Osteoblast (primary cell): ENCODE data around the gene CEP164. TPM values are rescaled to one million over a fixed set of nuclear protein-coding genes. Genes with fewer than 3 reads are reported as not detected.
A peak's percentile ranks its signal among the peaks of the same experiment; 100 is the strongest.

Experiments
- DNase-seq: peaks from one replicate; pipeline ENCODE4 v3.0.0; 2011; ENCODE audit warnings: low spot score, mixed read lengths; ENCODE audit not compliant: insufficient read length; ENCODE audit errors: missing footprints
- H2AFZ ChIP-seq: 2 replicates; pipeline ENCODE4 v1.6.0; 2011; ENCODE audit warnings: mild to moderate bottlenecking, low read length
- H3K27ac ChIP-seq: 2 replicates; pipeline ENCODE4 v1.5.1; 2011; ENCODE audit warnings: mild to moderate bottlenecking, low read depth, low read length, moderate library complexity
- H3K27me3 ChIP-seq: 2 replicates; pipeline ENCODE4 v1.6.0; 2012; ENCODE audit warnings: mild to moderate bottlenecking, control low read depth, inconsistent platforms, low read length, moderate library complexity; ENCODE audit not compliant: insufficient read depth
- H3K36me3 ChIP-seq: 2 replicates; pipeline ENCODE4 v1.5.1; 2011; ENCODE audit warnings: mild to moderate bottlenecking, low read length, control low read depth, moderate library complexity; ENCODE audit not compliant: insufficient read depth
- H3K4me1 ChIP-seq: 2 replicates; pipeline ENCODE4 v1.5.1; 2011; ENCODE audit warnings: mild to moderate bottlenecking, low read length, control low read depth, moderate library complexity; ENCODE audit not compliant: insufficient read depth
- H3K4me2 ChIP-seq: 2 replicates; pipeline ENCODE4 v1.6.0; 2011; ENCODE audit warnings: mild to moderate bottlenecking, low read length; ENCODE audit not compliant: insufficient read depth
- H3K4me3 ChIP-seq: fragments of 200-600 bp; sonication (generic); 3 replicates; pipeline ENCODE4 v1.5.1; 2012; ENCODE audit warnings: mild to moderate bottlenecking, low read length, inconsistent platforms; ENCODE audit not compliant: insufficient read depth
- H3K79me2 ChIP-seq: 2 replicates; pipeline ENCODE4 v1.6.0; 2012; ENCODE audit warnings: mild to moderate bottlenecking, low read length, control low read depth, inconsistent platforms; ENCODE audit not compliant: insufficient read depth
- H3K9me3 ChIP-seq: 2 replicates; pipeline ENCODE4 v1.5.1; 2011; ENCODE audit warnings: low read depth, low read length, control low read depth
- H4K20me1 ChIP-seq: 2 replicates; pipeline ENCODE4 v1.6.0; 2012; ENCODE audit warnings: mild to moderate bottlenecking, low read length, control low read depth; ENCODE audit not compliant: insufficient read depth
- total RNA-seq: library from RNA; depleted of rRNA; stranded (reverse); fragments of >200 nt; gene quantifications from 2 replicates; pipeline ENCODE4 v1.2.3, GENCODE V29; 2012
- TF ChIP-seq, protein P1 (sequence below): IDR thresholded peaks from 2 replicates; pipeline ENCODE4 v1.5.1; 2011; ENCODE audit warnings: mild to moderate bottlenecking, low read depth, low read length, moderate library complexity; ENCODE audit errors: extremely low read depth

The CEP164 gene
- total RNA-seq, 1 donor: 38.0 TPM

DNA sequence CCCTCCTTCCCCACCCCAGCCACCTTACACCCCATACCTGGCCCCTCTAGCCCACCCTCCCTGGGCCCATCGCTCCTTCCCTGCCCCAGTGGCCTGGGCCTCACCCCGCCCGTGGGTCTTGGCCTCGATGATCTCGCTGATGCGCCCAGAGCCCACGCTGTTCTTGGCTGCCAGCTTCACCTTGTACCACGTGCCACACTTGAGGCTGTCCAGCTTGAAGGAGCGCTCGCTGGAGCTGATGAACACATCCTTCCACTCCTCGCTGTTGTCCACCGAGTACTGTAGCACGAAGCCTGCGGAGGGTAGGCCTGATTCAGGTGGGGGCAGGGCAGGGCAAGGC is 110.1 kb downstream of the CEP164 start:
- Histone ChIP-seq H3K27ac (no peak overlapping the region), H3K36me3 (no peaks in the 10 kb centered on the region), H3K27me3 (peaks cover 9% of the 10 kb centered on the region), H3K4me1 (no peaks in the 10 kb centered on the region), H3K4me3 (no peak overlapping the region), H4K20me1 (no peaks in the 10 kb centered on the region), H3K4me2 (no peak overlapping the region), H3K79me2 (no peaks in the 10 kb centered on the region), H2AFZ (no peak overlapping the region), H3K9me3 (no peaks in the 10 kb centered on the region)
- no peak for DNase-seq
- TF ChIP-seq, protein P1, sequence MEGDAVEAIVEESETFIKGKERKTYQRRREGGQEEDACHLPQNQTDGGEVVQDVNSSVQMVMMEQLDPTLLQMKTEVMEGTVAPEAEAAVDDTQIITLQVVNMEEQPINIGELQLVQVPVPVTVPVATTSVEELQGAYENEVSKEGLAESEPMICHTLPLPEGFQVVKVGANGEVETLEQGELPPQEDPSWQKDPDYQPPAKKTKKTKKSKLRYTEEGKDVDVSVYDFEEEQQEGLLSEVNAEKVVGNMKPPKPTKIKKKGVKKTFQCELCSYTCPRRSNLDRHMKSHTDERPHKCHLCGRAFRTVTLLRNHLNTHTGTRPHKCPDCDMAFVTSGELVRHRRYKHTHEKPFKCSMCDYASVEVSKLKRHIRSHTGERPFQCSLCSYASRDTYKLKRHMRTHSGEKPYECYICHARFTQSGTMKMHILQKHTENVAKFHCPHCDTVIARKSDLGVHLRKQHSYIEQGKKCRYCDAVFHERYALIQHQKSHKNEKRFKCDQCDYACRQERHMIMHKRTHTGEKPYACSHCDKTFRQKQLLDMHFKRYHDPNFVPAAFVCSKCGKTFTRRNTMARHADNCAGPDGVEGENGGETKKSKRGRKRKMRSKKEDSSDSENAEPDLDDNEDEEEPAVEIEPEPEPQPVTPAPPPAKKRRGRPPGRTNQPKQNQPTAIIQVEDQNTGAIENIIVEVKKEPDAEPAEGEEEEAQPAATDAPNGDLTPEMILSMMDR: no peak

DNA sequence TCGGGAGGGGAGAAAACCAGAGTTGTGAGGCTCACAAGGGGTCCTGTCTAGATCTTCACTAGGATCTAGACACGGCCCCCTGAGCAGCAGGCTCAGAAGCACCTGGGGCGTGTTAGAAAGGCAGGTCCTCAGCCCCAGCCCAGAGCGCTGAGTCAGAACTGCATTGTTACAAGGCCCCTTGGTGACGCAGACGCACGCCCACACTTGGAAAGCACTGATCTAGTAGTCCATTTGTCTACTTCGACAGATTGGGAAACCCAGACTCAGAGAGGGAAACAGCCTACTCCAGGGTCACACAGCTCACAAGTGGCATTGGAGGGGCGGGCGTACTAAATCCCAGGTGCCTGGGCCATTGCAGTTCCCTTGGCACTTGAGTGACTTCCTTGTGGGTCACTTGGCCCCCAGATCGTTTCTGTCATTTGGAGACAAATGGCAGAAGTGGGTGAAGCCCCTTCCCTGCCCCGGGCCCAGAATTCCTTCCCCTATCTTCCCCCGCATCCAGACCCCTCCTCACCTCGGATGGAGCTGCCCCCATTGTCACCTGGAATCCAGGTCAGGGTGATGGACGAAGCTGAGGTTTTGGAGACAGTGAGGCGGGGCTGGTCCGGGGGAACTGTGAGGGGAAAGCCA is 110.8 kb downstream of the CEP164 start:
- Histone ChIP-seq H3K9me3 (no peaks in the 10 kb centered on the region), H3K4me3 (no peak overlapping the region), H4K20me1 (no peaks in the 10 kb centered on the region), H3K27me3 (peaks cover 14% of the 10 kb centered on the region), H3K27ac (no peak overlapping the region), H2AFZ (no peak overlapping the region), H3K36me3 (no peaks in the 10 kb centered on the region), H3K79me2 (no peaks in the 10 kb centered on the region), H3K4me1 (no peaks in the 10 kb centered on the region), H3K4me2 (no peak overlapping the region)
- TF ChIP-seq, protein P1: no peak
- DNase-seq: peak; percentile 83

DNA sequence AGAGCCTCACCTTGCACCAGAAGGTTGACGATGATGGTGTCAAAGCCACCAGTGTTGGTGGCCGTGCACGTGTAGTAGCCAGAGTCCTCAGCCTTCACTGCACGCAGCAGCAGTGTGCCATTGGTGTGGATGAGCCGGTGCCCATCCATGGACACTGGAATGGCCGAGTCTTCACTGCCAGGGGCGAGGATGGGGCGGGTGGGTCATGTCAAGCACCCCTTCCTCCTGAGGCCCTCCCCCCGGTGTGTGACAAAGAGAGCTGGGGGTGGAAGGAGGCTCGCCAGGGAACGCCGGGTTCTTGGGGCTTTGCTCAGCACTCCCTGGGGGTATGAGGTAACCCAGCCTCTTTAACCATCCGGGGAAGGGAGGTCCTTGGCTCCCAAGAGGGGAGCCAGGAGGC is 111.6 kb downstream of the CEP164 start:
- Histone ChIP-seq H3K4me2 (no peak overlapping the region), H2AFZ (no peak overlapping the region), H3K9me3 (no peaks in the 10 kb centered on the region), H3K27me3 (peaks cover 19% of the 10 kb centered on the region), H3K4me3 (no peak overlapping the region), H3K4me1 (no peaks in the 10 kb centered on the region), H3K27ac (no peak overlapping the region), H3K79me2 (no peaks in the 10 kb centered on the region), H3K36me3 (no peaks in the 10 kb centered on the region), H4K20me1 (no peaks in the 10 kb centered on the region)
- TF ChIP-seq, protein P1: no peak
- peak; percentile 77 for DNase-seq

DNA sequence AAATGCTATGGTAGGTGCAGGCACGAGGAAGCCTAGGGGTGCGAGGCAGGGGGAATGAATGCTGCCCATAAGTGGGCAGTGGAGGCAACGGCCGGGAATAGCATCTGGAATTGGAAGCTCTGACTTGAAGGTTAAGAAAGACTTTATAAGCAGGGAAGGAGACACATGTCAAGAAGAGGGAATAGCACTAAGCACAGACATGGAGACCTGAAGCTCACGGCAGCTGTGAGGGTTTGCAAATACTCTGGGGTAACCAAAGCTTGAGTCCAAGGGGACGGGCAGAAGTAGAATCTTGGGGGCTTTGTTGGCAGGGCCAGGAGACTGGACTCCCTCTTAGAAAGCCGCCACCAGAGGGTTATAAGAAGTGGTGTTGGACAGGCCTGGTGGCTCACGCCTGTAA is 112.6 kb downstream of the CEP164 start:
- H3K79me2 ChIP-seq: no peaks in the 10 kb centered on the region
- H3K27me3 ChIP-seq: peaks cover 19% of the 10 kb centered on the region
- H3K4me1 ChIP-seq: no peaks in the 10 kb centered on the region
- TF ChIP-seq, protein P1: no peak
- no peak overlapping the region for H3K4me3 ChIP-seq
- no peaks in the 10 kb centered on the region for H3K9me3 ChIP-seq
- no peak overlapping the region for H3K4me2 ChIP-seq
- no peaks in the 10 kb centered on the region for H3K36me3 ChIP-seq
- DNase-seq: peak; percentile 51
- no peaks in the 10 kb centered on the region for H4K20me1 ChIP-seq
- no peak overlapping the region for H3K27ac ChIP-seq
- no peak overlapping the region for H2AFZ ChIP-seq
